Measurements from ENCODE around the gene C1QA. TPM values are rescaled to one million over a fixed set of nuclear protein-coding genes. Genes with fewer than 3 reads are reported as not detected.

Gene C1QA
- total and polyA plus RNA-seq, 4 experiments from 2014 or later, result 1.2 to 2.2 TPM; not detected in 2

- Histone ChIP-seq H3K4me3 (ENCODE audit: low read length in 2 of 2) (no peak overlapping the region), H3K27ac (ENCODE audit: low read depth, low read length) (no peak overlapping the region), H3K36me3 (ENCODE audit: insufficient read depth, low read length) (no peaks in the 10 kb centered on the region), H3K4me1 (ENCODE audit: insufficient read depth, low read length) (no peaks in the 10 kb centered on the region), H3K9me3 (ENCODE audit: control insufficient read depth in 1 of 2, low read length in 2 of 2) (no peaks in the 10 kb centered on the region), H3K27me3 (ENCODE audit: insufficient read depth, low read length) (no peaks in the 10 kb centered on the region)
- peaks cover 10 to 30% of the 10 kb centered on the region in 2 donors for H3K27me3 Mint-ChIP-seq
- H3K27ac Mint-ChIP-seq, result no peak overlapping the region
- POLR2A ChIA-PET (ENCODE audit: partially characterized antibody), result no interaction called here
- CTCF ChIA-PET (ENCODE audit: partially characterized antibody), result no interaction called here
- DNase-seq, result no peak
- no peaks in the 10 kb centered on the region for H3K36me3 Mint-ChIP-seq
- peaks cover 0 to 5% (median 0%) of the 10 kb centered on the region in 8 donors for H3K9me3 Mint-ChIP-seq
- no peaks in the 10 kb centered on the region for H3K4me1 Mint-ChIP-seq
- intact Hi-C loops (cut with micrococcal nuclease), result no loop called here
- H3K4me3 Mint-ChIP-seq, result no peak overlapping the region
Measured at GRCh38 chr1:22595108-22595507, 41.3 kb upstream of the C1QA start.

GRCh38 chr1:22597301-22597965, 39.0 kb upstream of the C1QA start:
- intact Hi-C loops (cut with micrococcal nuclease), result no loop called here
- CTCF ChIA-PET (ENCODE audit: partially characterized antibody), result no interaction called here
- DNase-seq, result no peak

GRCh38 chr1:22597996-22598395, 38.4 kb upstream of the C1QA start:
- Mint-ChIP-seq H3K27me3 (peaks cover 2 to 14% of the 10 kb centered on the region in 2 donors), H3K9me3 (peaks cover 0 to 2% (median 0%) of the 10 kb centered on the region in 8 donors), H3K36me3 (no peaks in the 10 kb centered on the region), H3K4me1 (no peaks in the 10 kb centered on the region), H3K27ac (no peak overlapping the region), H3K4me3 (no peak overlapping the region)
- CTCF ChIA-PET (ENCODE audit: partially characterized antibody), result no interaction called here
- no peak overlapping the region for H3K4me3 ChIP-seq (ENCODE audit: low read length in 2 of 2)
- intact Hi-C loops (cut with micrococcal nuclease), result no loop called here
- POLR2A ChIA-PET (ENCODE audit: partially characterized antibody), result no interaction called here
- H3K27me3 ChIP-seq (ENCODE audit: insufficient read depth, low read length), result no peaks in the 10 kb centered on the region
- DNase-seq, result no peak
- H3K27ac ChIP-seq (ENCODE audit: low read depth, low read length), result no peak overlapping the region
- no peaks in the 10 kb centered on the region for H3K36me3 ChIP-seq (ENCODE audit: insufficient read depth, low read length)
- no peaks in the 10 kb centered on the region for H3K4me1 ChIP-seq (ENCODE audit: insufficient read depth, low read length)
- no peaks in the 10 kb centered on the region for H3K9me3 ChIP-seq (ENCODE audit: control insufficient read depth in 1 of 2, low read length in 2 of 2)

More at GRCh38 chr1:22597301-22597965, 39.0 kb upstream of the C1QA start:
- Histone ChIP-seq H3K9me3 (ENCODE audit: control insufficient read depth in 1 of 2, low read length in 2 of 2) (no peaks in the 10 kb centered on the region), H3K4me3 (ENCODE audit: low read length in 2 of 2) (no peak overlapping the region), H3K27me3 (ENCODE audit: insufficient read depth, low read length) (no peaks in the 10 kb centered on the region), H3K27ac (ENCODE audit: low read depth, low read length) (no peak overlapping the region), H3K4me1 (ENCODE audit: insufficient read depth, low read length) (no peaks in the 10 kb centered on the region), H3K36me3 (ENCODE audit: insufficient read depth, low read length) (no peaks in the 10 kb centered on the region)
- H3K27ac Mint-ChIP-seq, result no peak overlapping the region
- H3K4me3 Mint-ChIP-seq, result no peak overlapping the region
- peaks cover 0 to 2% (median 0%) of the 10 kb centered on the region in 8 donors for H3K9me3 Mint-ChIP-seq
- H3K4me1 Mint-ChIP-seq, result no peaks in the 10 kb centered on the region
- H3K36me3 Mint-ChIP-seq, result no peaks in the 10 kb centered on the region
- POLR2A ChIA-PET (ENCODE audit: partially characterized antibody), result no interaction called here
- H3K27me3 Mint-ChIP-seq, result peaks cover 2 to 15% of the 10 kb centered on the region in 2 donors

GRCh38 chr1:22598736-22599135, 37.7 kb upstream of the C1QA start:
- CTCF ChIA-PET (ENCODE audit: partially characterized antibody), result no interaction called here
- POLR2A ChIA-PET (ENCODE audit: partially characterized antibody), result no interaction called here
- H3K4me3 Mint-ChIP-seq, result no peak overlapping the region
- peaks cover 2 to 14% of the 10 kb centered on the region in 2 donors for H3K27me3 Mint-ChIP-seq
- H3K9me3 ChIP-seq (ENCODE audit: control insufficient read depth in 1 of 2, low read length in 2 of 2), result no peaks in the 10 kb centered on the region
- H3K36me3 Mint-ChIP-seq, result no peaks in the 10 kb centered on the region
- H3K4me1 ChIP-seq (ENCODE audit: insufficient read depth, low read length), result no peaks in the 10 kb centered on the region
- DNase-seq, result no peak
- H3K27ac ChIP-seq (ENCODE audit: low read depth, low read length), result no peak overlapping the region
- H3K4me1 Mint-ChIP-seq, result no peaks in the 10 kb centered on the region
- intact Hi-C loops (cut with micrococcal nuclease), result no loop called here
- H3K36me3 ChIP-seq (ENCODE audit: insufficient read depth, low read length), result no peaks in the 10 kb centered on the region
- H3K27me3 ChIP-seq (ENCODE audit: insufficient read depth, low read length), result no peaks in the 10 kb centered on the region
- H3K9me3 Mint-ChIP-seq, result peaks cover 0 to 2% (median 0%) of the 10 kb centered on the region in 8 donors
- H3K27ac Mint-ChIP-seq, result no peak overlapping the region
- no peak overlapping the region for H3K4me3 ChIP-seq (ENCODE audit: low read length in 2 of 2)

- DNase-seq, result no peak
- no peaks in the 10 kb centered on the region for H3K27me3 ChIP-seq (ENCODE audit: insufficient read depth, low read length)
- no peak overlapping the region for H3K4me3 ChIP-seq (ENCODE audit: low read length in 2 of 2)
- peaks cover 0 to 2% (median 0%) of the 10 kb centered on the region in 8 donors for H3K9me3 Mint-ChIP-seq
- no peaks in the 10 kb centered on the region for H3K4me1 ChIP-seq (ENCODE audit: insufficient read depth, low read length)
- H3K4me1 Mint-ChIP-seq, result no peaks in the 10 kb centered on the region
- no peak overlapping the region for H3K27ac Mint-ChIP-seq
- CTCF ChIA-PET (ENCODE audit: partially characterized antibody), result no interaction called here
- intact Hi-C loops (cut with micrococcal nuclease), result no loop called here
- H3K9me3 ChIP-seq (ENCODE audit: control insufficient read depth in 1 of 2, low read length in 2 of 2), result no peaks in the 10 kb centered on the region
- H3K27me3 Mint-ChIP-seq, result peaks cover 0 to 19% of the 10 kb centered on the region in 2 donors
- POLR2A ChIA-PET (ENCODE audit: partially characterized antibody), result no interaction called here
- no peak overlapping the region for H3K27ac ChIP-seq (ENCODE audit: low read depth, low read length)
- no peaks in the 10 kb centered on the region for H3K36me3 Mint-ChIP-seq
- H3K4me3 Mint-ChIP-seq, result no peak overlapping the region
- no peaks in the 10 kb centered on the region for H3K36me3 ChIP-seq (ENCODE audit: insufficient read depth, low read length)
Measured at GRCh38 chr1:22600071-22600816, 36.2 kb upstream of the C1QA start.

GRCh38 chr1:22600817-22601605, 35.4 kb upstream of the C1QA start:
- Mint-ChIP-seq H3K4me3 (no peak overlapping the region), H3K9me3 (no peaks in the 10 kb centered on the region), H3K4me1 (peaks cover 0 to 1% (median 0%) of the 10 kb centered on the region in 4 donors), H3K27ac (no peak overlapping the region), H3K36me3 (no peaks in the 10 kb centered on the region), H3K27me3 (peaks cover 5 to 19% of the 10 kb centered on the region in 2 donors)
- H3K36me3 ChIP-seq (ENCODE audit: insufficient read depth, low read length), result no peaks in the 10 kb centered on the region
- no peak overlapping the region for H3K27ac ChIP-seq (ENCODE audit: low read depth, low read length)
- H3K9me3 ChIP-seq (ENCODE audit: control insufficient read depth in 1 of 2, low read length in 2 of 2), result no peaks in the 10 kb centered on the region
- H3K27me3 ChIP-seq (ENCODE audit: insufficient read depth, low read length), result no peaks in the 10 kb centered on the region
- intact Hi-C loops (cut with micrococcal nuclease), result no loop called here
- H3K4me1 ChIP-seq (ENCODE audit: insufficient read depth, low read length), result no peaks in the 10 kb centered on the region
- DNase-seq, result no peak
- ChIA-PET POLR2A (ENCODE audit: partially characterized antibody) (no interaction called here), CTCF (ENCODE audit: partially characterized antibody) (no interaction called here)
- no peak overlapping the region for H3K4me3 ChIP-seq (ENCODE audit: low read length in 2 of 2)

GRCh38 chr1:22601610-22602009, 34.8 kb upstream of the C1QA start:
- Mint-ChIP-seq H3K4me1 (peaks cover 0 to 1% (median 0%) of the 10 kb centered on the region in 4 donors), H3K9me3 (no peaks in the 10 kb centered on the region), H3K4me3 (no peak overlapping the region), H3K36me3 (no peaks in the 10 kb centered on the region), H3K27me3 (peaks cover 8 to 19% of the 10 kb centered on the region in 2 donors), H3K27ac (no peak overlapping the region)
- Histone ChIP-seq H3K27me3 (ENCODE audit: insufficient read depth, low read length) (no peaks in the 10 kb centered on the region), H3K4me3 (ENCODE audit: low read length in 2 of 2) (no peak overlapping the region), H3K27ac (ENCODE audit: low read depth, low read length) (no peak overlapping the region), H3K9me3 (ENCODE audit: control insufficient read depth in 1 of 2, low read length in 2 of 2) (no peaks in the 10 kb centered on the region), H3K36me3 (ENCODE audit: insufficient read depth, low read length) (no peaks in the 10 kb centered on the region), H3K4me1 (ENCODE audit: insufficient read depth, low read length) (no peaks in the 10 kb centered on the region)
- POLR2A ChIA-PET (ENCODE audit: partially characterized antibody), result no interaction called here
- DNase-seq, result no peak
- intact Hi-C loops (cut with micrococcal nuclease), result no loop called here
- CTCF ChIA-PET (ENCODE audit: partially characterized antibody), result no interaction called here
